Measurements from ENCODE around the gene AFMID. TPM values are rescaled to one million over a fixed set of nuclear protein-coding genes. Genes with fewer than 3 reads are reported as not detected.

AFMID gene, protein sequence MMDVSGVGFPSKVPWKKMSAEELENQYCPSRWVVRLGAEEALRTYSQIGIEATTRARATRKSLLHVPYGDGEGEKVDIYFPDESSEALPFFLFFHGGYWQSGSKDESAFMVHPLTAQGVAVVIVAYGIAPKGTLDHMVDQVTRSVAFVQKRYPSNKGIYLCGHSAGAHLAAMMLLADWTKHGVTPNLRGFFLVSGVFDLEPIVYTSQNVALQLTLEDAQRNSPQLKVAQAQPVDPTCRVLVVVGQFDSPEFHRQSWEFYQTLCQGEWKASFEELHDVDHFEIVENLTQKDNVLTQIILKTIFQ
- 64.1 and 65.0 TPM in 2 replicates for total RNA-seq (2021)
- Bru-seq, nascent RNA, result percentile 61 among the genes with signal in this experiment
- BruChase-seq, experiment 1, labeled RNA remaining after a 2-hour chase, result percentile 63 among the genes with signal in this experiment
- BruChase-seq, experiment 2, labeled RNA remaining after a 6-hour chase, result percentile 72 among the genes with signal in this experiment
- long read RNA-seq, partial matches to known transcripts, result 1 of 11 reads
- long read RNA-seq, other reads (novel, unspliced or antisense), result 8 of 11 reads

DNA sequence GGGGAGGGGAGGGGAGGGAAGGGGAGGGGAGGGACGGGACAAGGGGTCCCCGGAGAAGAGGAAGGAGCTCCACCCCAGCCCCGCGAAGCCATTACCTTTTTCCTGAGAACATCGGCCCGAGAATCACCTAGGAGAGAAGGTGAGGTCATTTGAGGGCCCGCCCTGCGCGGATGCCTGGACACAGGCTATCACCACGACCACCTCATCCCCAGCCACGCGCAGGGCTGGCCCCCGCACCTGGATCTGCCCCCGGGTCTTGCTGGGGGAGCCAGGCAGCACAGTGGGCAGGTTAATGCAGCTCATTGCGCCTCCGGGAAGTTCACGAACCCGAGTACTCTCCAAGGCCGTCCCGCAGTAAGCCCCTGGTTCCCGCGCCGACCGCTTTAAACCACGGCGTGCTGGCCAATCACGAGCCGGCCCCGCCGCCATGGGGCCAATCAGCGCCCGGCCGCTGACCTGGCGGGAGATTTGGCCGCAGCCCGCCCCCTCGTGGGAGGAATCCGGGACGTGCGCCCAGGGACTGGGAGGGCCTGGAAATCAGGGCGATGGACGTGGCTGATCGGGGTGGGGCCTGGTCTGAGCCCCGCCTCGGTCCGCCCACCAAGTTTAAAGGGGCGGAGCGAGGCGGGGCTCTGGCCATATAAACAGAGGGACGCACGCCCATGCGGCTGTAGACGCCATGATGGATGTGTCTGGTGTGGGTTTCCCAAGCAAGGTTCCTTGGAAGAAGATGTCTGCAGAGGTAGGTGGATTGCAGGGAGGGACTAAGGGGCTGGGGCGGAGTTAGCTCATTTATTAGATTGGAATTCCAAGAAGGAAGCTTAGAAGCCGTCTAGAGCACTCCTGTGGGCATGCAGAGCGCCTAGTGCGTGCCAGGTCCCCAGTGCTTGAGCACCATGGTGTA is at the start of gene AFMID, which contains the start of gene TK1:
Gene AFMID (plus strand): TSS at position 671 of the 904 bp plus-strand sequence. CDS start 9 bp downstream, at position 680.
Gene TK1 (minus strand): TSS at position 361 of the 904 bp plus-strand sequence. CDS start 58 bp downstream, at position 303.
- TF ChIP-seq, protein P1, sequence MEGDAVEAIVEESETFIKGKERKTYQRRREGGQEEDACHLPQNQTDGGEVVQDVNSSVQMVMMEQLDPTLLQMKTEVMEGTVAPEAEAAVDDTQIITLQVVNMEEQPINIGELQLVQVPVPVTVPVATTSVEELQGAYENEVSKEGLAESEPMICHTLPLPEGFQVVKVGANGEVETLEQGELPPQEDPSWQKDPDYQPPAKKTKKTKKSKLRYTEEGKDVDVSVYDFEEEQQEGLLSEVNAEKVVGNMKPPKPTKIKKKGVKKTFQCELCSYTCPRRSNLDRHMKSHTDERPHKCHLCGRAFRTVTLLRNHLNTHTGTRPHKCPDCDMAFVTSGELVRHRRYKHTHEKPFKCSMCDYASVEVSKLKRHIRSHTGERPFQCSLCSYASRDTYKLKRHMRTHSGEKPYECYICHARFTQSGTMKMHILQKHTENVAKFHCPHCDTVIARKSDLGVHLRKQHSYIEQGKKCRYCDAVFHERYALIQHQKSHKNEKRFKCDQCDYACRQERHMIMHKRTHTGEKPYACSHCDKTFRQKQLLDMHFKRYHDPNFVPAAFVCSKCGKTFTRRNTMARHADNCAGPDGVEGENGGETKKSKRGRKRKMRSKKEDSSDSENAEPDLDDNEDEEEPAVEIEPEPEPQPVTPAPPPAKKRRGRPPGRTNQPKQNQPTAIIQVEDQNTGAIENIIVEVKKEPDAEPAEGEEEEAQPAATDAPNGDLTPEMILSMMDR (conservative IDR thresholded peaks at IDR 0.05; ENCODE audit: low read depth, low read length), result peak; percentile 82
- no peak for TF ChIP-seq EZH2 (IDR thresholded peaks at IDR 0.05; ENCODE audit: borderline replicate concordance, low read depth, low read length, poor library complexity, severe bottlenecking)
- CTCF ChIA-PET, result interaction anchor here (0.5 to 1.0 kb wide), 6 partner anchors 10 to 147 kb away, joined by 3 to 8 read pairs (median 4); no protein-coding TSS in a partner anchor

DNA sequence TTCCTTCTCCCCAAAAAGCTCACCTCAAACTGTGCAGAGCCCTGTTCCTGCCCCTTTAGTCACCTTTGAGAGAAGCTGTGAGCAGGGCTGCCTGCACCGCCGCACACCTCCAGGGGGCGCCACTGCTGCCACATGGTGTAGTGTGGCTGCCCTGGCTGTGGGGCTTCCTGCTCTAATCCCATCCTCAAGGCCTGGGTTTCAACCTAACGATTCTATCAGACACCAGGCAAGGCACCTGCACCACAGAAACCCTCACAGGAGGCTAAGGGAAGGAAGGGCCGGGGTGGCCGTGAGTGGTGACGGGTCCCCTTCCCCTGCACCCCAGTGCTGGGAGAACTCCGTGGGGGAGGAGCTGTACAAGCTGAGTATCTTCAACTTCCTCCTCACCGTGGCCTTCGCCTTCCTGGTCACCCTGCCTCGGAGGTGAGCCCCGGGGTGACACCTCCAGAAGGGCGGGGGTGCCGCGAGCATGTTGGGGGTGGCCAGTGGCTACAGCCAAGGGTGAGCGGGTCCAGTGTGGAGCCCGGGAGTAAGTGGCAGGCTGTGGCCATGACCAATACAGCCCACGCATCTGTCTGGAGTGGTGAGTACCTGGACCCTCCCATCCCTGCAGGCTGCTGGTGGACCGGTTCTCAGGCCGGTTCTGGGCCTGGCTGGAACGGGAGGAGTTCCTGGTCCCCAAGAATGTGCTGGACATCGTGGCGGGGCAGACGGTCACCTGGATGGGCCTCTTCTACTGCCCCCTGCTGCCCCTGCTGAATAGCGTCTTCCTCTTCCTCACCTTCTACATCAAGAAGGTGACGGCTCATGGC is 49.6 kb upstream of the AFMID start:
- Histone ChIP-seq H3K36me3 (ENCODE audit: insufficient read depth, low read length, poor library complexity, severe bottlenecking) (no peaks in the 10 kb centered on the region), H3K9me3 (ENCODE audit: low read depth, low read length, poor library complexity, severe bottlenecking) (no peaks in the 10 kb centered on the region), H3K27ac (ENCODE audit: low read depth, low read length, poor library complexity, severe bottlenecking) (no peak overlapping the region), H3K4me3 (ENCODE audit: low read depth, low read length, poor library complexity, severe bottlenecking) (no peak overlapping the region), H3K4me1 (ENCODE audit: insufficient read depth, low read length, poor library complexity, severe bottlenecking) (peaks cover 9% of the 10 kb centered on the region), H3K27me3 (replicated peaks; ENCODE audit: insufficient read depth, low read depth, low read length, poor library complexity) (no peaks in the 10 kb centered on the region)
- TF ChIP-seq, protein P1 (conservative IDR thresholded peaks at IDR 0.05; ENCODE audit: low read depth, low read length), result peak; percentile 68
- no peak for TF ChIP-seq EZH2 (IDR thresholded peaks at IDR 0.05; ENCODE audit: borderline replicate concordance, low read depth, low read length, poor library complexity, severe bottlenecking)
- DNase-seq (ENCODE audit: low spot score), result no peak
- ChIA-PET CTCF (no interaction called here), POLR2A (ENCODE audit: low non-redundant PET) (no interaction called here)
- no TSS peak for BruUV-seq (replicated peaks)
- intact Hi-C loops (cut with micrococcal nuclease; ENCODE audit: unreplicated experiment), result no loop called here

More for the DNA sequence above, at the start of gene AFMID, which contains the start of gene TK1:
- DNase-seq (ENCODE audit: low spot score), result peak; percentile 98
- peaks cover 17% of the 10 kb centered on the region for H3K4me1 ChIP-seq (ENCODE audit: insufficient read depth, low read length, poor library complexity, severe bottlenecking)
- no peaks in the 10 kb centered on the region for H3K27me3 ChIP-seq (replicated peaks; ENCODE audit: insufficient read depth, low read depth, low read length, poor library complexity)
- peaks cover 37% of the 10 kb centered on the region for H3K36me3 ChIP-seq (ENCODE audit: insufficient read depth, low read length, poor library complexity, severe bottlenecking)
- no peaks in the 10 kb centered on the region for H3K9me3 ChIP-seq (ENCODE audit: low read depth, low read length, poor library complexity, severe bottlenecking)
- POLR2A ChIA-PET (ENCODE audit: low non-redundant PET), result interaction anchor here (0.6 kb wide), 1 partner anchor 15 kb away, joined by 3 read pairs; no protein-coding TSS in a partner anchor
- intact Hi-C loops (cut with micrococcal nuclease; ENCODE audit: unreplicated experiment), result no loop called here
- BruUV-seq (replicated peaks), result no TSS peak
- H3K27ac ChIP-seq (ENCODE audit: low read depth, low read length, poor library complexity, severe bottlenecking), result peak within 1 kb of the TSS; percentile 80
- H3K4me3 ChIP-seq (ENCODE audit: low read depth, low read length, poor library complexity, severe bottlenecking), result peak within 1 kb of the TSS; percentile 73
